ENCODE measurements around the gene PICALM.
"Not testable (repeated sequence)": the region's sequence is repeated elsewhere in the genome, so short reads cannot be mapped to it uniquely, and the experiment has no call there.

Gene PICALM

GRCh38 chr11:85935751-85936150 lies 133.1 kb downstream of the PICALM start:
- TF ChIP-seq CTCF (conservative IDR thresholded peaks at IDR 0.05): no peak
- no peak overlapping the region for H3K27ac ChIP-seq

GRCh38 chr11:85934596-85935169 lies 134.2 kb downstream of the PICALM start:
- H3K27ac ChIP-seq: no peak overlapping the region
- TF ChIP-seq CTCF (conservative IDR thresholded peaks at IDR 0.05): no peak

- no peak for TF ChIP-seq CTCF (conservative IDR thresholded peaks at IDR 0.05)
- no peak overlapping the region for H3K27ac ChIP-seq
These were observed 138.0 kb downstream of the PICALM start for GRCh38 chr11:85930879-85931366.

- not testable (repeated sequence) for H3K27ac ChIP-seq
These were observed 142.2 kb downstream of the PICALM start for GRCh38 chr11:85926653-85927214.

GRCh38 chr11:85923455-85923854 lies 145.4 kb downstream of the PICALM start:
- TF ChIP-seq CTCF (conservative IDR thresholded peaks at IDR 0.05): no peak
- H3K27ac ChIP-seq: no peak overlapping the region

GRCh38 chr11:85922367-85922766 lies 146.5 kb downstream of the PICALM start:
- TF ChIP-seq CTCF (conservative IDR thresholded peaks at IDR 0.05): no peak
- H3K27ac ChIP-seq: no peak overlapping the region

GRCh38 chr11:85918910-85919794 lies 149.7 kb downstream of the PICALM start:
- H3K27ac ChIP-seq: no peak overlapping the region
- TF ChIP-seq CTCF (conservative IDR thresholded peaks at IDR 0.05): no peak

All from VCaP (cell line).